ENCODE measurements around the gene PRC1. TPM values are rescaled to one million over a fixed set of nuclear protein-coding genes. Genes with fewer than 3 reads are reported as not detected.

Gene PRC1
- total RNA-seq, 1 experiment from 2014 or later = 75.7 TPM

GRCh38 chr15:90934256-90934948, 59.9 kb downstream of the PRC1 start:
- H4K5ac ChIP-seq (ENCODE audit: insufficient read length, low read depth, low read length) = no peak overlapping the region
- Mint-ChIP-seq H3K27me3 (ENCODE audit: low read depth) (peaks cover 11% of the 10 kb centered on the region), H3K9me3 (no peaks in the 10 kb centered on the region; a peak in 2 of 5 replicates), H3K27ac (peak overlapping the region in 2 of 3 experiments; percentile 82 to 93; a peak in 4 of 7 replicates), H3K4me3 (peak overlapping the region; percentile 83 to 86), H3K4me1 (peaks cover 21 to 26% of the 10 kb centered on the region in 2 experiments), H3K36me3 (ENCODE audit: insufficient read depth in 1 of 3, low read depth in 3 of 3) (peaks cover 11 to 19% (median 15%) of the 10 kb centered on the region in 3 experiments; a peak in 6 of 7 replicates)
- peaks cover 14% of the 10 kb centered on the region for H3K23me2 ChIP-seq (ENCODE audit: insufficient read length, low read depth, low read length, poor library complexity, severe bottlenecking)
- H3K14ac ChIP-seq (ENCODE audit: insufficient read depth, low read length) = no peak overlapping the region
- H3K79me2 ChIP-seq (ENCODE audit: insufficient read depth, low read length) = no peaks in the 10 kb centered on the region; the same call in 1 of the 2 replicates
- H3K4ac ChIP-seq (ENCODE audit: low read depth, low read length) = no peak overlapping the region
- no peak overlapping the region for H3K27ac ChIP-seq (ENCODE audit: insufficient read length, low read depth, low read length)
- no peak overlapping the region for H2BK20ac ChIP-seq (ENCODE audit: low read depth, low read length, poor library complexity, severe bottlenecking)
- H3K4me1 ChIP-seq (ENCODE audit: insufficient read depth, low read length) = no peaks in the 10 kb centered on the region
- H3K9me3 ChIP-seq (ENCODE audit: control insufficient read depth, low read depth, low read length) = no peaks in the 10 kb centered on the region
- H2BK5ac ChIP-seq (ENCODE audit: insufficient read length, low read length) = no peak overlapping the region
- H4K8ac ChIP-seq (replicated peaks; ENCODE audit: insufficient read length, low read depth, low read length) = no peak overlapping the region
- H4K20me1 ChIP-seq (ENCODE audit: control insufficient read depth, insufficient read depth, insufficient read length) = no peaks in the 10 kb centered on the region
- H3K4me2 ChIP-seq (ENCODE audit: insufficient read depth, insufficient read length, low read length) = peak overlapping the region; percentile 68
- no peak overlapping the region for H2AFZ ChIP-seq (ENCODE audit: low read length)
- TF ChIP-seq, protein P1, sequence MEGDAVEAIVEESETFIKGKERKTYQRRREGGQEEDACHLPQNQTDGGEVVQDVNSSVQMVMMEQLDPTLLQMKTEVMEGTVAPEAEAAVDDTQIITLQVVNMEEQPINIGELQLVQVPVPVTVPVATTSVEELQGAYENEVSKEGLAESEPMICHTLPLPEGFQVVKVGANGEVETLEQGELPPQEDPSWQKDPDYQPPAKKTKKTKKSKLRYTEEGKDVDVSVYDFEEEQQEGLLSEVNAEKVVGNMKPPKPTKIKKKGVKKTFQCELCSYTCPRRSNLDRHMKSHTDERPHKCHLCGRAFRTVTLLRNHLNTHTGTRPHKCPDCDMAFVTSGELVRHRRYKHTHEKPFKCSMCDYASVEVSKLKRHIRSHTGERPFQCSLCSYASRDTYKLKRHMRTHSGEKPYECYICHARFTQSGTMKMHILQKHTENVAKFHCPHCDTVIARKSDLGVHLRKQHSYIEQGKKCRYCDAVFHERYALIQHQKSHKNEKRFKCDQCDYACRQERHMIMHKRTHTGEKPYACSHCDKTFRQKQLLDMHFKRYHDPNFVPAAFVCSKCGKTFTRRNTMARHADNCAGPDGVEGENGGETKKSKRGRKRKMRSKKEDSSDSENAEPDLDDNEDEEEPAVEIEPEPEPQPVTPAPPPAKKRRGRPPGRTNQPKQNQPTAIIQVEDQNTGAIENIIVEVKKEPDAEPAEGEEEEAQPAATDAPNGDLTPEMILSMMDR (conservative IDR thresholded peaks at IDR 0.05) = peak; percentile 86
- no peak overlapping the region for H2BK120ac ChIP-seq (ENCODE audit: low read depth, low read length, poor library complexity, severe bottlenecking)
- DNase-seq = peak; percentile 94
- no peak overlapping the region for H3T11ph ChIP-seq (ENCODE audit: low read length)
- H2BK15ac ChIP-seq (ENCODE audit: low read depth, low read length) = no peak overlapping the region
- no peak overlapping the region for H3K9ac ChIP-seq (ENCODE audit: extremely low read depth, insufficient read length, low read length)
- no peak overlapping the region for H2BK12ac ChIP-seq (ENCODE audit: insufficient read length, low read depth, low read length)
- H3K27me3 ChIP-seq (ENCODE audit: insufficient read depth, low read length) = no peaks in the 10 kb centered on the region
- no peak overlapping the region for H2AK5ac ChIP-seq (ENCODE audit: insufficient read length, low read length)
- no peaks in the 10 kb centered on the region for H3K79me1 ChIP-seq (ENCODE audit: insufficient read depth, low read depth, low read length, poor library complexity, severe bottlenecking)
- no peak overlapping the region for H3K56ac ChIP-seq (ENCODE audit: insufficient read length, low read depth, low read length)
- WGBS (ENCODE audit: extremely low coverage, insufficient read length, low lambda C conversion rate) = no CpG with 5 or more reads among the region's 19 CpGs
- H3K18ac ChIP-seq (ENCODE audit: insufficient read length, low read depth, low read length) = no peak overlapping the region
- H3K23ac ChIP-seq (ENCODE audit: insufficient read length, low read depth, low read length) = no peak overlapping the region
- no peak overlapping the region for H4K91ac ChIP-seq (ENCODE audit: insufficient read length, low read depth, low read length)

All from H9 (cell line).